NCI-H2029 (cell line): ENCODE results near the gene OOSP2.
"Not testable (repeated sequence)": the region's sequence is repeated elsewhere in the genome, so short reads cannot be mapped to it uniquely, and the experiment has no call there.

Source experiments
- DNase-seq: peaks from one replicate; lab custom pipeline; 2025; lab: John Stamatoyannopoulos, UW

The OOSP2 gene

GRCh38 chr11:60040109-60040508, at the start of gene OOSP2:
Gene OOSP2, plus strand, starts transcription at chr11:60040409. Its CDS starts 51 bp downstream, at chr11:60040460.
- DNase-seq, result no peak

- no peak for DNase-seq
Observed at GRCh38 chr11:59990421-59990820, 49.8 kb upstream of the OOSP2 start.

GRCh38 chr11:59992425-59992824, 47.8 kb upstream of the OOSP2 start:
- no peak for DNase-seq

GRCh38 chr11:59997800-59998199, 42.4 kb upstream of the OOSP2 start:
- DNase-seq, result no peak

GRCh38 chr11:59999691-60000090, 40.5 kb upstream of the OOSP2 start:
- no peak for DNase-seq

- DNase-seq, result no peak
Observed at GRCh38 chr11:60003729-60004128, 36.5 kb upstream of the OOSP2 start.

GRCh38 chr11:60005360-60005759, 34.8 kb upstream of the OOSP2 start:
- DNase-seq, result no peak

- no peak for DNase-seq
Observed at GRCh38 chr11:60016881-60017280, 23.3 kb upstream of the OOSP2 start, which contains the start of gene OOSP4B. Gene OOSP4B, plus strand, starts transcription at chr11:60017181.

- no peak for DNase-seq
Observed at GRCh38 chr11:60018058-60018457, 22.2 kb upstream of the OOSP2 start.

- not testable (repeated sequence) for DNase-seq
Observed at GRCh38 chr11:60020376-60020775, 19.8 kb upstream of the OOSP2 start.

GRCh38 chr11:60029015-60029632, 11.1 kb upstream of the OOSP2 start:
- no peak for DNase-seq

GRCh38 chr11:60050422-60050821, 10.2 kb downstream of the OOSP2 start:
- not testable (repeated sequence) for DNase-seq

- not testable (repeated sequence) for DNase-seq
Observed at GRCh38 chr11:60050839-60051238, 10.6 kb downstream of the OOSP2 start.

GRCh38 chr11:60056349-60056969, 16.2 kb downstream of the OOSP2 start, which contains the start of gene MS4A3:
Gene MS4A3, plus strand, starts transcription at chr11:60056665. Its CDS starts 4,496 bp downstream, at chr11:60061161.
- no peak for DNase-seq

- no peak for DNase-seq
Observed at GRCh38 chr11:60059052-60059451, 18.8 kb downstream of the OOSP2 start.

GRCh38 chr11:60059521-60060240, 19.5 kb downstream of the OOSP2 start:
- DNase-seq, result no peak

- DNase-seq, result no peak
Observed at GRCh38 chr11:60064111-60064510, 23.9 kb downstream of the OOSP2 start.

GRCh38 chr11:60065801-60066200, 25.6 kb downstream of the OOSP2 start:
- no peak for DNase-seq

GRCh38 chr11:60069450-60069849, 29.2 kb downstream of the OOSP2 start:
- DNase-seq, result no peak

GRCh38 chr11:60071644-60072043, 31.4 kb downstream of the OOSP2 start:
- DNase-seq, result not testable (repeated sequence)

- no peak for DNase-seq
Observed at GRCh38 chr11:60077216-60077817, 37.1 kb downstream of the OOSP2 start.

GRCh38 chr11:60077981-60078380, 37.8 kb downstream of the OOSP2 start:
- DNase-seq, result no peak

- no peak for DNase-seq
Observed at GRCh38 chr11:60078745-60079144, 38.5 kb downstream of the OOSP2 start.
